A549 (cell line): Measurements from ENCODE around the gene RXRA. TPM values are rescaled to one million over a fixed set of nuclear protein-coding genes. Genes with fewer than 3 reads are reported as not detected.
"Not testable (repeated sequence)": the region's sequence is repeated elsewhere in the genome, so short reads cannot be mapped to it uniquely, and the experiment has no call there.

Experiments
- ATAC-seq, 2 experiments: fragments of 200-7000 bp in 1 of 2; fragments of >200 bp in 1 of 2; cut with Nextera tagmentation in 1 of 2; cut with Tn5 transposase in 1 of 2; 3 replicates each; pipeline versions ENCODE4 v1.8.0 to v1.9.1; 2018 to 2020; ENCODE audit warnings: mild to moderate bottlenecking in 1 of 2, moderate library complexity in 1 of 2
- CTCF ChIA-PET: fragments of 300-600 bp; sonication (Branson Sonifier 250); formaldehyde crosslinking; extraction: SDS; loops from one replicate; lab custom pipeline; 2021; ENCODE audit warnings: antibody characterized with exemption, inconsistent platforms; lab: Yijun Ruan, JAX
- POLR2A ChIA-PET: fragments of 350-600 bp; formaldehyde crosslinking; extraction: SDS; loops from one replicate; lab custom pipeline; 2021; ENCODE audit warnings: antibody characterized with exemption, inconsistent platforms; lab: Yijun Ruan, JAX
- DNase-seq, 2 experiments: peaks; one replicate each; pipeline versions ENCODE4 v3.0.0 to v3.0.0-alpha.2; 2011 to 2016; ENCODE audit warnings: low read depth in 1 of 2, low spot score in 1 of 2
- FAIRE-seq: peaks from 2 replicates; lab custom pipeline; 2011; peaks lifted over from hg19 to GRCh38; lab: Jason Lieb, UNC
- H3K27ac ChIP-seq, 2 experiments: fragments of >200 bp; sonication (Bioruptor Twin); formaldehyde crosslinking; 3 replicates each; pipeline ENCODE4 v1.5.1; 2016 to 2017
- H3K4me1 ChIP-seq: fragments of >200 bp; sonication (Bioruptor Twin); formaldehyde crosslinking; 3 replicates; pipeline ENCODE4 v1.6.1; 2016
- H3K4me2 ChIP-seq: fragments of >200 bp; sonication (Bioruptor Twin); formaldehyde crosslinking; 3 replicates; pipeline ENCODE4 v1.6.1; 2016
- H3K4me3 ChIP-seq: fragments of >200 bp; sonication (Bioruptor Twin); formaldehyde crosslinking; 3 replicates; pipeline ENCODE4 v1.5.1; 2016
- H3K9me3 ChIP-seq: fragments of >200 bp; sonication (Bioruptor Twin); formaldehyde crosslinking; 3 replicates; pipeline ENCODE4 v1.6.1; 2016
- BHLHE40 ChIP-seq: IDR thresholded peaks from 2 replicates; pipeline ENCODE4 v1.6.1; 2012; ENCODE audit warnings: low read depth, low read length, inconsistent platforms
- CHD4 ChIP-seq: fragments of 200-600 bp; sonication (generic); IDR thresholded peaks from 2 replicates; pipeline ENCODE4 v1.6.1; 2016; ENCODE audit warnings: antibody characterized with exemption, mild to moderate bottlenecking, borderline replicate concordance
- EHF ChIP-seq: fragments of 250-450 bp; sonication (Bioruptor Pico); IDR thresholded peaks from 2 replicates; pipeline ENCODE4 v1.5.0; 2020; ENCODE audit warnings: mild to moderate bottlenecking
- EHMT2 ChIP-seq: fragments of 200-600 bp; sonication (generic); IDR thresholded peaks from 2 replicates; pipeline ENCODE4 v1.6.1; 2016; ENCODE audit warnings: antibody characterized with exemption, low read depth, mild to moderate bottlenecking, moderate library complexity
- FOSB ChIP-seq: fragments of 250-450 bp; sonication (Bioruptor Pico); IDR thresholded peaks from 2 replicates; pipeline ENCODE4 v1.5.0; 2020; ENCODE audit warnings: mild to moderate bottlenecking, moderate library complexity
- GATA3 ChIP-seq: IDR thresholded peaks from 2 replicates; pipeline ENCODE4 v1.6.1; 2012; ENCODE audit warnings: borderline replicate concordance
- HES2 ChIP-seq: fragments of >200 bp; sonication (Bioruptor Twin); formaldehyde crosslinking; IDR thresholded peaks from 2 replicates; pipeline ENCODE4 v1.6.1; 2016
- KDM1A ChIP-seq: fragments of 200-600 bp; sonication (generic); IDR thresholded peaks from 2 replicates; pipeline ENCODE4 v1.6.1; 2016; ENCODE audit warnings: low read depth, mild to moderate bottlenecking
- MAFK ChIP-seq: fragments of 450-650 bp; IDR thresholded peaks from 2 replicates; pipeline ENCODE4 v1.6.1; 2014; ENCODE audit not compliant: partially characterized antibody
- NPAS2 ChIP-seq: fragments of 250-450 bp; sonication (Bioruptor Pico); IDR thresholded peaks from 2 replicates; pipeline ENCODE4 v1.8.0; 2022; ENCODE audit warnings: mild to moderate bottlenecking, moderate library complexity, borderline replicate concordance
- POLR2A ChIP-seq: IDR thresholded peaks from 2 replicates; pipeline ENCODE4 v1.6.1; 2012; ENCODE audit warnings: mild to moderate bottlenecking, low read length
- RARB ChIP-seq: fragments of 250-450 bp; sonication (Bioruptor Pico); IDR thresholded peaks from 2 replicates; pipeline ENCODE4 v1.8.0; 2021; ENCODE audit warnings: mild to moderate bottlenecking, moderate library complexity
- RNF2 ChIP-seq: fragments of 200-600 bp; sonication (generic); IDR thresholded peaks from 2 replicates; pipeline ENCODE4 v1.6.1; 2016; ENCODE audit warnings: low read depth, mild to moderate bottlenecking, antibody characterized with exemption, moderate library complexity, borderline replicate concordance
- SREBF2 ChIP-seq: fragments of 450-650 bp; IDR thresholded peaks from 2 replicates; pipeline ENCODE4 v1.6.1; 2014; ENCODE audit warnings: mild to moderate bottlenecking, moderate library complexity
- TP53 ChIP-seq: fragments of 250-450 bp; sonication (Bioruptor Pico); IDR thresholded peaks from 2 replicates; pipeline ENCODE4 v1.5.0; 2021; ENCODE audit warnings: mild to moderate bottlenecking, moderate library complexity
- ZC3H11A ChIP-seq: fragments of 450-650 bp; IDR thresholded peaks from 2 replicates; pipeline ENCODE4 v1.6.1; 2014; ENCODE audit warnings: antibody characterized with exemption, mild to moderate bottlenecking
- ZFP36 ChIP-seq: fragments of 450-650 bp; IDR thresholded peaks from 2 replicates; pipeline ENCODE4 v1.6.1; 2014; ENCODE audit warnings: borderline replicate concordance; ENCODE audit not compliant: partially characterized antibody
- WGBS: methylation state at CpG from one replicate; pipeline ENCODE4 v1.1.6; 2017; ENCODE audit errors: missing lambda C conversion rate; 5-methylcytosine and 5-hydroxymethylcytosine counted together
- polyA plus RNA-seq, 4 experiments: library from polyadenylated mRNA; depleted of rRNA in 3 of 4; stranded (reverse); fragments of >200 nt; fragmentation: RNase III in 1 of 4; extraction: RNeasy Plus Mini Kit Qiagen cat#74134 plus additional on column Dnase treatment in 1 of 4; gene quantifications; 2 replicates in 3 of 4; 3 replicates in 1 of 4; pipeline ENCODE4 v1.2.3, GENCODE V29; 2011 to 2017
- TF ChIP-seq, protein P1 (sequence below): fragments of >200 bp; sonication (Bioruptor Twin); formaldehyde crosslinking; IDR thresholded peaks from 3 replicates; pipeline ENCODE4 v1.5.1; 2016
- TF ChIP-seq, protein P2 (sequence below): IDR thresholded peaks from 2 replicates; pipeline ENCODE4 v1.6.1; 2012
- TF ChIP-seq, protein P3 (sequence below): fragments of 250-450 bp; sonication (Bioruptor Pico); IDR thresholded peaks from 2 replicates; pipeline ENCODE4 v1.5.0; 2020; ENCODE audit warnings: low read depth, mild to moderate bottlenecking, moderate library complexity

Gene RXRA
- polyA plus RNA-seq, 2 of the 4 experiments (the other 2 are of a cell fraction) = 6.6 to 23.9 TPM

GRCh38 chr9:134304690-134305089 lies 21.6 kb upstream of the RXRA start:
- ATAC-seq = no peak
- Histone ChIP-seq H3K27ac (no peak overlapping the region), H3K9me3 (no peaks in the 10 kb centered on the region), H3K4me2 (no peak overlapping the region), H3K4me1 (no peaks in the 10 kb centered on the region), H3K4me3 (no peak overlapping the region)
- ChIA-PET CTCF (interaction anchor here (0.7 to 0.8 kb wide), 2 partner anchors 71 to 138 kb away, joined by 3 read pairs; no protein-coding TSS in a partner anchor), POLR2A (no interaction called here)
- 68% methylated on average over 11 of the region's 11 CpGs for WGBS
- no peak for DNase-seq
- FAIRE-seq = no peak
- TF ChIP-seq CHD4 = no peak
- no peak for TF ChIP-seq MAFK
- no peak for TF ChIP-seq ZC3H11A
- no peak for TF ChIP-seq HES2
- no peak for TF ChIP-seq POLR2A

DNA sequence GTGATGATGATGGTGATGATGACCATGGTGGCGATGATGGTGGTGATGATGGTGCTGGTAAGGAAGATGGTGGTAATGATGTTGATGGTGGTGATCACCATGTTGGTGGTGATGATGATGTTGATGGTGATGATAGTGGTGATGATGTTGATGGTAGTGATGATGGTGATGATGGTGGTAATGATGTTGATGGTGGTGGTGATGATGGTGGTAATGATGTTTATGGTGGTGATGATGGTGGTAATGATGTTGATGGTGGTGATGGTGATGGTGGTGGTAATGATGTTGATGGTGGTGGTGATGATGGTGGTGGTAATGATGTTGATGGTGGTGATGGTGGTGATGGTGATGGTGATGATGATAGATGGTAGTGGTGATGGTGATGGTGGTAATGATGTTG lies 20.7 kb upstream of the RXRA start:
- no peak overlapping the region for H3K4me2 ChIP-seq
- WGBS = 95% methylated on average over 1 of the region's 1 CpG
- H3K27ac ChIP-seq = no peak overlapping the region
- CTCF ChIA-PET = no interaction called here
- no peaks in the 10 kb centered on the region for H3K4me1 ChIP-seq
- H3K9me3 ChIP-seq = no peaks in the 10 kb centered on the region
- FAIRE-seq (no peak), ATAC-seq (no peak), DNase-seq (no peak)
- TF ChIP-seq, protein P1, sequence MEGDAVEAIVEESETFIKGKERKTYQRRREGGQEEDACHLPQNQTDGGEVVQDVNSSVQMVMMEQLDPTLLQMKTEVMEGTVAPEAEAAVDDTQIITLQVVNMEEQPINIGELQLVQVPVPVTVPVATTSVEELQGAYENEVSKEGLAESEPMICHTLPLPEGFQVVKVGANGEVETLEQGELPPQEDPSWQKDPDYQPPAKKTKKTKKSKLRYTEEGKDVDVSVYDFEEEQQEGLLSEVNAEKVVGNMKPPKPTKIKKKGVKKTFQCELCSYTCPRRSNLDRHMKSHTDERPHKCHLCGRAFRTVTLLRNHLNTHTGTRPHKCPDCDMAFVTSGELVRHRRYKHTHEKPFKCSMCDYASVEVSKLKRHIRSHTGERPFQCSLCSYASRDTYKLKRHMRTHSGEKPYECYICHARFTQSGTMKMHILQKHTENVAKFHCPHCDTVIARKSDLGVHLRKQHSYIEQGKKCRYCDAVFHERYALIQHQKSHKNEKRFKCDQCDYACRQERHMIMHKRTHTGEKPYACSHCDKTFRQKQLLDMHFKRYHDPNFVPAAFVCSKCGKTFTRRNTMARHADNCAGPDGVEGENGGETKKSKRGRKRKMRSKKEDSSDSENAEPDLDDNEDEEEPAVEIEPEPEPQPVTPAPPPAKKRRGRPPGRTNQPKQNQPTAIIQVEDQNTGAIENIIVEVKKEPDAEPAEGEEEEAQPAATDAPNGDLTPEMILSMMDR = no peak
- TF ChIP-seq ZC3H11A = no peak
- no peak for TF ChIP-seq BHLHE40
- no peak for TF ChIP-seq SREBF2
- no peak for TF ChIP-seq NPAS2 (CRISPR knock-in tag)
- no peak for TF ChIP-seq EHMT2
- TF ChIP-seq, protein P2, sequence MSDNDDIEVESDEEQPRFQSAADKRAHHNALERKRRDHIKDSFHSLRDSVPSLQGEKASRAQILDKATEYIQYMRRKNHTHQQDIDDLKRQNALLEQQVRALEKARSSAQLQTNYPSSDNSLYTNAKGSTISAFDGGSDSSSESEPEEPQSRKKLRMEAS = no peak
- no peak for TF ChIP-seq RARB (CRISPR knock-in tag)
- TF ChIP-seq, protein P3, sequence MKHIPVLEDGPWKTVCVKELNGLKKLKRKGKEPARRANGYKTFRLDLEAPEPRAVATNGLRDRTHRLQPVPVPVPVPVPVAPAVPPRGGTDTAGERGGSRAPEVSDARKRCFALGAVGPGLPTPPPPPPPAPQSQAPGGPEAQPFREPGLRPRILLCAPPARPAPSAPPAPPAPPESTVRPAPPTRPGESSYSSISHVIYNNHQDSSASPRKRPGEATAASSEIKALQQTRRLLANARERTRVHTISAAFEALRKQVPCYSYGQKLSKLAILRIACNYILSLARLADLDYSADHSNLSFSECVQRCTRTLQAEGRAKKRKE (CRISPR knock-in tag) = no peak
- TF ChIP-seq EHF (CRISPR knock-in tag) = no peak
- no peak for TF ChIP-seq KDM1A
- no peak for TF ChIP-seq FOSB
- no peak for TF ChIP-seq GATA3
- no peak for TF ChIP-seq CHD4
- TF ChIP-seq ZFP36 = no peak
- TF ChIP-seq RNF2 = no peak
- TF ChIP-seq TP53 (CRISPR knock-in tag) = no peak
- TF ChIP-seq, all 56 proteins: peak for 0
- POLR2A ChIA-PET = no interaction called here
- no peak overlapping the region for H3K4me3 ChIP-seq

DNA sequence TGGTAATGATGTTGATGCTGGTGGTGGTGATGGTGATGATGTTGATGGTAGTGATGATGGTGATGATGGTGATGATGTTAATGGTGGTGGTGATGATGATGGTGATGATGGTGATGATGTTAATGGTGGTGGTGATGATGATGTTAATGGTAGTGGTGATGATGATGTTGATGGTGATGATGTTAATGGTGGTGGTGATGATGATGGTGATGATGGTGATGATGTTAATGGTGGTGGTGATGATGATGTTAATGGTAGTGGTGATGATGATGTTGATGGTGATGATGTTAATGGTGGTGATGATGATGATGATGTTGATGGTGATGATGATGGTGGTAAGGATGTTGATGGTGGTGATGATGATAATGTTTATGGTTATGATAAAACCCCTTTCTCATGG lies 20.2 kb upstream of the RXRA start:
- DNase-seq, H3K27ac ChIP-seq, H3K9me3 ChIP-seq, H3K4me3 ChIP-seq, POLR2A ChIA-PET, H3K4me2 ChIP-seq, H3K4me1 ChIP-seq, ATAC-seq: not testable (repeated sequence)
- peak; percentile 7 for FAIRE-seq
- CTCF ChIA-PET = interaction anchor here (1.6 kb wide), 1 partner anchor 18 kb away, joined by 7 read pairs; no protein-coding TSS in a partner anchor
